Ishikawa (cell line): ENCODE results near the gene KCNQ1.

Experiments
- EP300 ChIP-seq: IDR thresholded peaks from 2 replicates; pipeline ENCODE4 v1.6.1; 2012; ENCODE audit warnings: borderline replicate concordance
- YY1 ChIP-seq: IDR thresholded peaks from 2 replicates; pipeline ENCODE4 v1.6.1; 2012; ENCODE audit warnings: low read depth
- TF ChIP-seq, protein P1 (sequence below): IDR thresholded peaks from 2 replicates; pipeline ENCODE4 v1.6.1; 2012

DNA sequence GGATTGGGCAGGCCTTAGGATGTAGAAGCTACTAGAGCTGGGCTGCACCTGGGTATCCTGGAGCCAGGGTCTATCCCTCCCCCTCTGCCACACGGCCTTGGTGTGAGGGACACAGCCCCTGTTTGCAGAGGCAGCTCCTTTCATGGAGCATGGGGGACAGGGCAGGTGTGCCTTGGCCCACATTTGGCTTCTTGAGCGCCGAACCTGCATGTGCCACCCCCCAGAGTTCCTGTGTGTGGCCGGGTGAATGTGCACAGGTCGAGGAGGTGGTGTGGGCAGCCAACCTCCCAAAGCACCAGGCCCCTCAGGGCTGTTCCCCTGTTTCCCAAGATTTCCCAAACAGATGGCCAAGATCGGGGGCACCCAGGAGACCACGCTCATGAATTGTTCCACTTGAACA, 262.9 kb downstream of the KCNQ1 start:
- TF ChIP-seq, protein P1, sequence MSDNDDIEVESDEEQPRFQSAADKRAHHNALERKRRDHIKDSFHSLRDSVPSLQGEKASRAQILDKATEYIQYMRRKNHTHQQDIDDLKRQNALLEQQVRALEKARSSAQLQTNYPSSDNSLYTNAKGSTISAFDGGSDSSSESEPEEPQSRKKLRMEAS: no peak
- TF ChIP-seq YY1 (no peak), EP300 (no peak)
